Activated CD4-positive, alpha-beta T cell treated with anti-CD3 and anti-CD28 coated beads, Interleukin-2, amount 10 ng/mL, durations not matched to agents 7 days and 5 days (primary cell): ENCODE measurements around the gene MYBBP1A. TPM values are rescaled to one million over a fixed set of nuclear protein-coding genes. Genes with fewer than 3 reads are reported as not detected.

Experiments used
- CTCF ChIA-PET: fragments of 350-600 bp; sonication (Branson Sonifier 250); formaldehyde crosslinking; loops from one replicate; lab custom pipeline; 2021; ENCODE audit warnings: antibody characterized with exemption; lab: Charles Lee
- POLR2A ChIA-PET: fragments of 350-600 bp; sonication (Branson Sonifier 250); formaldehyde crosslinking; loops from one replicate; lab custom pipeline; 2021; ENCODE audit warnings: antibody characterized with exemption; lab: Charles Lee
- DNase-seq: peaks from one replicate; pipeline ENCODE4 v3.0.0-alpha.2; 2020
- H3K27ac Mint-ChIP-seq: one replicate; pipeline ENCODE4 v1.8.0; 2021; ENCODE audit warnings: mild to moderate bottlenecking, moderate library complexity, mixed read lengths
- H3K27me3 Mint-ChIP-seq: one replicate; pipeline ENCODE4 v1.8.0; 2021; ENCODE audit warnings: mixed read lengths
- H3K36me3 Mint-ChIP-seq: one replicate; pipeline ENCODE4 v1.8.0; 2021; ENCODE audit warnings: low read depth, mixed read lengths
- H3K4me1 Mint-ChIP-seq: one replicate; pipeline ENCODE4 v1.8.0; 2021; ENCODE audit warnings: mixed read lengths
- H3K4me3 Mint-ChIP-seq: one replicate; pipeline ENCODE4 v1.8.0; 2021; ENCODE audit warnings: mild to moderate bottlenecking, moderate library complexity, mixed read lengths
- H3K9me3 Mint-ChIP-seq: one replicate; pipeline ENCODE4 v1.8.0; 2021; ENCODE audit warnings: mixed read lengths
- total RNA-seq, 2 experiments: library from RNA; stranded (reverse); gene quantifications; one replicate each; pipeline ENCODE4 v1.2.3, GENCODE V29; 2021

Gene MYBBP1A
- total RNA-seq, 2 experiments from 2014 or later: 58.0 to 59.0 TPM

DNA sequence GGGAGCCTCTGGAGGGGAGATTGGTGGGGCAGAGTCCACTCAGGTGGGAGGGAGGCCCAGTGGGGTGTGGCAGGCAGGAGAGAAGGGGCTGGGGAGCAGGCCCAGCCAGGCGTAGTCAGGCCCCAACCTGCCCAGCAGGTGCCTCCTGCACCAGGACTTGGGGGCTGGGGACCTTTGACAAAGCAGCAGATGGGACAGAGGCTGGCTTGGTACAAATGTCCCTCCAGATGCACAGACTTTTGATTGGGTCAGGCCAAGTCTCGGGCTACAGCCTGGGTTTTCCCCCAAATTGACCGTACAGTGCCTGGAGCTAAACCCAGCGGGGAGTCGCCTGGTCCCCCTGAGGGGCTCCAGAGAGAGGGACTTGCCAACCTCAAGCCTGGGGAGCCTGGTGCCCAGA lies 4.8 kb upstream of the MYBBP1A start:
- Mint-ChIP-seq H3K9me3 (no peaks in the 10 kb centered on the region), H3K27me3 (no peaks in the 10 kb centered on the region), H3K4me3 (no peak overlapping the region), H3K36me3 (peaks cover 2% of the 10 kb centered on the region), H3K4me1 (peaks cover 42% of the 10 kb centered on the region), H3K27ac (no peak overlapping the region)
- POLR2A ChIA-PET: no interaction called here
- CTCF ChIA-PET: interaction anchor here (0.6 to 2.3 kb wide), 4 partner anchors 10 to 339 kb away, joined by 3 to 5 read pairs (median 3); no protein-coding TSS in a partner anchor
- DNase-seq: no peak

DNA sequence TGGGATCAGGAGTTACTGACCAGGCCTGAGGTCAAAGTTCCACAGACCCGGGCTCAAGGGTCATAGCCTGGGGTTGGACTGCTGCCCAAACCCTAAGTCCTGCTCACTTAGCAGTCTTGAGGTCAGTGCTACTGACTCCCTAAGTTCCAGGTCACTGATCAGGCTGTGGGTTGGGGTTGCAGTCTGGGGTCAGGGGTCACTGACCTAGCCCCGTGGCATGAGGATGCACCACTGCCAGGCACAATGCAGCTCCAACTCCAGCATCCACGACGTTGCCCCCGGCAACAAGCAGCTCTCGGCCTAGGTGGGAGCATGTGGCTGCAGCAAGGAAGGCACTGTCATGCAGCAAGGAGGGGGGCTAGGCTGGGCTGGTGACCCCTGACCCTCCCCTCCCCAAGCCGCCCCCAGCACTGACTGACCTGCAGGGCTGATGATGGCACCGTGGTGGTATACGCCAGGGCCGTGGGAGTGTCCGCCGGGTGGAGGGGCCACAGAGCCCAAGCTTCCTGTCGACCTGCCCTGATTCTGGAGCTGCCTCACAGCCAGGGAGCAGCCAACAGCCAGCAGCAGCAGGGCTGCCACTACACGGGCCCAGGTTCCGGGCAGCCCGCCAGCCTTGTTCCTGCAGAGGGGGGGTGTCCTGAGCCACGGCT lies 4.1 kb upstream of the MYBBP1A start:
- H3K9me3 Mint-ChIP-seq: no peaks in the 10 kb centered on the region
- H3K27ac Mint-ChIP-seq: no peak overlapping the region
- peaks cover 2% of the 10 kb centered on the region for H3K36me3 Mint-ChIP-seq
- peaks cover 47% of the 10 kb centered on the region for H3K4me1 Mint-ChIP-seq
- CTCF ChIA-PET: interaction anchor here (1.4 to 2.3 kb wide), 2 partner anchors 9 to 10 kb away, joined by 3 to 5 read pairs; no protein-coding TSS in a partner anchor
- H3K4me3 Mint-ChIP-seq: no peak overlapping the region
- H3K27me3 Mint-ChIP-seq: no peaks in the 10 kb centered on the region
- DNase-seq: no peak
- POLR2A ChIA-PET: no interaction called here

DNA sequence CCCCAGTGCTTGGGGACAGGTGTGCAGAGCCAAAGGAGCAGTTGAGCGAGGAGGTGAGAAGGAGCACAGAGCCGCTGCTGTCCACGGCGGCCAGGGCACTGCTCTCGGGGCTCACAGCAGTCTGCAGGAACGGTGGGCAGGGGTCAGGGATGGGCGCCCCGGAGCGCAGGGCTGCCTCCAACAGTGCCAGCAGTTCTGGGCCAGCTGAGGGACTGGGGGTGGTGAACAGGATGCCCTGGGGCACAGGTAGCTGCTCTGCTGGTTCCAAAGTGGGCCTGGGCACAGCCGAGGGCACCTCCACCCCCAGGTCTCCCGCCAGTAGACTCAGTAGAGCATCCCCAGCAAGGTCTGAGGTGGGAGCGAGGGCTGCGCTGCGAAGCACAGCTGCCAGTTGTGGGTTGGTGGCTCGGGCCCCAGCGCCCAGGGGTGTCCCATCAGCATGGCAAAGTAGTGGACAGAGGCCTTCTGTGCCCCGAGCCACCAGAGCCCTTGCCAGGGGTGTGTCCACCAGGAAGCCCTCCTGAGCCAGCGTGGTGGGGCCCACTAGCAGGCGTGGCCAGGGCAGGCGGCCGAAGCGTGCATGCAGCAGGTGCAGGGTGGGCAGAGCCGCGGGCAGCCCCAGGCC lies 3.3 kb upstream of the MYBBP1A start:
- DNase-seq: no peak
- Mint-ChIP-seq H3K4me3 (no peak overlapping the region), H3K9me3 (no peaks in the 10 kb centered on the region), H3K27ac (no peak overlapping the region), H3K4me1 (peaks cover 52% of the 10 kb centered on the region), H3K36me3 (peaks cover 4% of the 10 kb centered on the region), H3K27me3 (no peaks in the 10 kb centered on the region)
- ChIA-PET CTCF (no interaction called here), POLR2A (no interaction called here)

DNA sequence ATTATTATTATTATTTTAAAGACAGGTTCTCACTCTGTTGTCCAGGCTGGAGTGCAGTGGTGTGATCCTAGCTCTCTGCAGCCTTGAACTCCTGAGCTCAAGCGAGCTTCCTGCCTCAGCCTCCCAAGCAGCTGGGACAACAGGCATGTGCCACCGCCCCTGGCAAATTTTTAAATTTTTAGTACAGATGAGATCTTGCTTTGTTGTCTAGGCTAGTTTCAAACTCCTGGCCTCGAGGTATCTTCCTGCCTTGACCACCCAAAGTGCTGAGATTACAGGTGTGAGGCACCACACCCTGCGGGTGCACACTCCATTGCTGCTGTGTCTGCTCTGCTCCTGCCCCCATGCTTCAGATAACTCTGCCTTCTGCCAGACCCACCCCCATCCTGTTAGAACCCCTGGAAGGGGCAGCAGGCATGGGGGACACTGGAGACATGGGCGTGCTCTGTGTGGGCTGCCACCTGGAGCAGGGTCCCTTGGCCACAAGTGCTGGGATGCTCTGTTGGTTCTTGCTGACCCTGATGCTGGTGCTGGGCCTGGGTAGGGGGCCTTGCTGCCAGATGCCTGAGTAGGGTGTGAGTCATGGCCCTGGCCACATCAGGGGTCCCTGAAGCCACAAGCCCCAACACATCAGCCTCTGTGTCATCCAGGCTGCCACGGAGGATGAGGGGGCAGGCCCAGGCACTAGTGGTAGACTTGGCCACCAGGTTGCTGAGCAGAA lies 2.6 kb upstream of the MYBBP1A start:
- H3K36me3 Mint-ChIP-seq: peaks cover 4% of the 10 kb centered on the region
- CTCF ChIA-PET: interaction anchor here (0.9 to 1.5 kb wide), 2 partner anchors 9 to 41 kb away, joined by 3 to 7 read pairs; no protein-coding TSS in a partner anchor
- peaks cover 45% of the 10 kb centered on the region for H3K4me1 Mint-ChIP-seq
- no peaks in the 10 kb centered on the region for H3K9me3 Mint-ChIP-seq
- H3K27ac Mint-ChIP-seq: no peak overlapping the region
- no peak for DNase-seq
- no peaks in the 10 kb centered on the region for H3K27me3 Mint-ChIP-seq
- H3K4me3 Mint-ChIP-seq: no peak overlapping the region
- POLR2A ChIA-PET: interaction anchor here (0.6 to 0.9 kb wide), 2 partner anchors 73 to 414 kb away, joined by 3 read pairs; no protein-coding TSS in a partner anchor

DNA sequence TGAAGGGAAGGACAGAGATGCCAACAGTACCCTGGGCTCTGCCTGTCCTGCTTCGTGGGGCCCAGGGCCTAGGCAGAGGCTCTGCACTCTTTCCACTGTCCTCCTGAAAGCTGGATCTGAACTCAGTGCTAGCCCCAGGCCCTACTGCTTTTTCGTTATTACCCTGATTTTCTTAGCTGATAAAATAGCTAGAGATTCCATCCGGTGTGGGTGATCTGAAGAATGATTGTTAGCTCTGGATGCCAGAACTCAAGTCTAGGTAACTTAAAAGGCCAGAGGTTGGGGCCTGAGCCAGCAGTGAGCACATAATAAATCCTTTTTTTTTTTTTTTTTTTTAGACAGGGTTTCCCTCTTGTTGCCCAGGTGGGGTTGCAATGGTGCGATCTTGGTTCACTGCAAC lies 1.8 kb upstream of the MYBBP1A start:
- no peak for DNase-seq
- Mint-ChIP-seq H3K9me3 (no peaks in the 10 kb centered on the region), H3K4me1 (peaks cover 37% of the 10 kb centered on the region), H3K27me3 (no peaks in the 10 kb centered on the region), H3K4me3 (no peak overlapping the region), H3K36me3 (peaks cover 5% of the 10 kb centered on the region), H3K27ac (no peak overlapping the region)
- CTCF ChIA-PET: interaction anchor here (0.6 to 1.5 kb wide), 3 partner anchors 10 to 97 kb away, joined by 3 to 7 read pairs (median 3); no protein-coding TSS in a partner anchor
- POLR2A ChIA-PET: interaction anchor here (0.6 to 0.9 kb wide), 2 partner anchors 72 to 414 kb away, joined by 3 read pairs; no protein-coding TSS in a partner anchor

DNA sequence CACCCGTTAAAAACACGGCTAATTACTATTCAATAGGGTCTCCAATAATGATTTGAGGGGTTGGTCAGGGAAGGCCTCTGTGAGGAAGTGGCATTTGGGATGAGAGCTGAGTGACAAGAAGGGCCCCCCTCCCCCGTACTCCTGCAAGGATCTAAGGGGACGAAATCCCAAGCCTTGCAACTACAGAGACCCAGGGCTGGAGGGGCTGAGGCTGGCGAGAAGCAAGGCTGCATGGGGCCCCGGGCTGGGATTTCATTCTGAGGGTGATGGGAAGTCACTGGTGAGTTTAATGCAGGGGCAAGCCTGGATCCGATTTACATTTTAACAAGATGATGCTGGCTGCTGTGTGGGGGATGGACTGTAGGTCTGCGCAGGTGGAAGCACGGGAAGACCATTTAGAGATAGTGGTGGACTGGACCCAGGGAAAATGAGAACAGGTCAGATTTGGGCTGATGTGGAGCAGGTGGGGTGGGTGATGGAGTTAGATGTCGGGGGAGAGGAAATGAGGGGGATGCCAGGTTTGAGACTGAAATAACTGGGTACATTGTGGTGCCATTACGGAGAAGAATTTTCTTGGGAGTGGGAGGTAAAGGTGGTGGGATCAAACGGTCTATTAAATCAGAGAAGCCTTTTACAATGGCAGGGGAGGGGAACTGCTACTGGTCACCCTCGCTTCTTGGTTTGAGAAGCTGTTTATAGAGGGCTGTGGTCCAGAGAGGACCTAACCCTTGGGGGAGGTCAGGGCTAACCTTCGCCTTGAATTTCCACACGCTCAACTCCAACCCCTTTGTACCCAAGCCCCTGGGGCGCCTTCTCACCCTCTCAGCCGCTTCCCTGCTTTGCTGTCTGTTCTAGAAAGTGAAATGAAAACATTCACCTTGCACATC lies 932 bp upstream of the MYBBP1A start:
- CTCF ChIA-PET: interaction anchor here (0.6 to 1.5 kb wide), 3 partner anchors 11 to 98 kb away, joined by 3 to 7 read pairs (median 3); no protein-coding TSS in a partner anchor
- peak overlapping the region; percentile 84 for H3K27ac Mint-ChIP-seq
- H3K4me1 Mint-ChIP-seq: peaks cover 29% of the 10 kb centered on the region
- H3K36me3 Mint-ChIP-seq: peaks cover 10% of the 10 kb centered on the region
- DNase-seq: no peak
- H3K4me3 Mint-ChIP-seq: peak overlapping the region; percentile 89
- H3K27me3 Mint-ChIP-seq: no peaks in the 10 kb centered on the region
- H3K9me3 Mint-ChIP-seq: no peaks in the 10 kb centered on the region
- POLR2A ChIA-PET: no interaction called here

DNA sequence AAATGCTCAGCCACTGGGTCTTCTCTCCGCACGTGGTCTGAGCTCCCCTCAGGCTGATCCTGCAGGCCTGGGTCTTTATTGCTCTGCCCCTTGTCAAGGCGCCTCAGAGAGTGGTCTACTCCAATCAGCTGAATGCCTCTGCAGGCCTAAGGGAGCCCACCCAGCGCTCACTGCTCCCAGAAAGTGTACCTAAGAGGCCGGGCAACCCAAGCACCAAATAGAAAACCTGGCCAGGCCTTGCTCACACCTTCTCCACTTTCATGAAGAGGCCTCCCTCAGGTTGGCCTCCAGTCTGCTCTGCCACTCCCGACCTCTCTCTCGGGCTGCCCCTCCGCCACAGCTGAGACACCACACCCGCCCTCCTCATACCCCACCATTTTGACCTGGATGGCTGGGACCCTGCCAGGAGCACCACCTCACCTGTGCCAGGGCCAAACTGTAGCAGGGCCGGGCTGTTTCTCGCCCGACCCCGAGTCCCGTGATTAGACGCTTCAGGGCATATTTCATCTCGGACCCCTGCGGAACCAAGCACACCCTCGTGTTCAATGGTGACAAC lies 665 bp downstream of the MYBBP1A start:
- H3K27me3 Mint-ChIP-seq: no peaks in the 10 kb centered on the region

DNA sequence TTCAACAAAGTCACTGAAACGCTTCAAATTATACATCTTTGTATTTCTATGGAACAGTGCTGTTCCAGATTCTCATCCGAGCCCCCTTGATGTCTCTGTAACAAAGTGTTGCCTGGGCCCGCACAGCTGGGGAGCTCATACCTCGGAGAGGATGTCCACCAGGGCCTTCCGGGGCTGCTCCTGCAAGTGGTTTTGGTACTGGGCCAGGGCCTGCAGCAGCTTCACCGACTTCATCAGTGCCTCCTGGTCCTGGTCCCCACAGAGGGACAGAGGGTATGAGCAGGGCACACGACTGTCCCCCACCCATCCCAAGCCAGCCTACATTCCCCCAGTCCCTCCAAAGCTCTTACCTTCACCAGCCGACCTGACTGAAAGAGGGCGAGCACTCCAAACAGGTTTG lies 1.5 kb downstream of the MYBBP1A start:
- ChIA-PET CTCF (interaction anchor here (0.6 to 2.5 kb wide), 4 partner anchors 11 to 147 kb away, joined by 3 to 10 read pairs (median 4); no protein-coding TSS in a partner anchor), POLR2A (no interaction called here)
- Mint-ChIP-seq H3K27ac (peak overlapping the region; percentile 84), H3K36me3 (peaks cover 20% of the 10 kb centered on the region), H3K27me3 (no peaks in the 10 kb centered on the region), H3K4me3 (peak overlapping the region; percentile 89), H3K4me1 (peaks cover 30% of the 10 kb centered on the region), H3K9me3 (no peaks in the 10 kb centered on the region)
- no peak for DNase-seq

More for the DNA sequence above, 665 bp downstream of the MYBBP1A start:
- Mint-ChIP-seq H3K27ac (peak overlapping the region; percentile 84), H3K4me1 (peaks cover 30% of the 10 kb centered on the region), H3K36me3 (peaks cover 20% of the 10 kb centered on the region), H3K9me3 (no peaks in the 10 kb centered on the region), H3K4me3 (peak overlapping the region; percentile 89)
- ChIA-PET CTCF (interaction anchor here (0.6 to 1.5 kb wide), 2 partner anchors 11 to 216 kb away, joined by 3 to 4 read pairs; no protein-coding TSS in a partner anchor), POLR2A (no interaction called here)
- DNase-seq: no peak

DNA sequence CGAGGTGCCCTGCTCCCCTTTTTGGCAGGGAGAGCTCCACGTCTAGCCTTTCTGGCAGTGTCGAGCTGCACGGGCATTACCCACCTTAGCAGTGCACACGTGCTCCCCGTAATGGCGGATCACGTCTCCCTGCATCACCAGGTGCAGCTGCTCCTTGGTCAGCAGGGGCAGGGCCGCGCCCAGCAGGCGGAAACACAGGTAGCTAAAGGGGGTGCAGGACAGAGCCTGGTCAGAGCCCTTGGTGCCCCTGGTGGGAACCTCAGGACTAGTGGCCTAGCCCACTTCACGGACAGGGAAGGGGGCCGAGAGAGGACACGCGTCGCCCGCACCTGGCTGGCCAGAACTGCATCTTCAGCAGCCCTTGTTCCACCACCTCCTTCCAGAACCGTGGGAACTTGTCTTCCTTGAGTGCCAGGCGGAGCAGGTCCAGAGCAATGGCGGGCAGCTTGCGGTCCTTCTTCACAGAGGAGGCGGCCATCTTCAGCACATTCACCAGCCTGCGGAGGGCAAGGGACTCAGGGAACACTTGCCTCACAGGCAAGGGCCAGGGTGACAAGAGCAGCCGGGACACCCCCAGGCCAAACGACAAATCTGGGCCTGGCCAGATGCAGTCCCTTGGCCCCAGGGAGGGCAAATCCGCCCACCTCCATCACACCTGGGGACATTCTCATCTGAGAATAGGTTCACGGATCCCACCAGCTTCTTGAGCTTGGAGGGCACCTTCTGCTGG lies 3.2 kb downstream of the MYBBP1A start:
- CTCF ChIA-PET: interaction anchor here (1.1 to 2.5 kb wide), 3 partner anchors 11 to 43 kb away, joined by 5 to 10 read pairs (median 5); no protein-coding TSS in a partner anchor
- no peaks in the 10 kb centered on the region for H3K9me3 Mint-ChIP-seq
- no peak for DNase-seq
- peaks cover 24% of the 10 kb centered on the region for H3K36me3 Mint-ChIP-seq
- H3K4me3 Mint-ChIP-seq: no peak overlapping the region
- H3K27ac Mint-ChIP-seq: no peak overlapping the region
- peaks cover 30% of the 10 kb centered on the region for H3K4me1 Mint-ChIP-seq
- no peaks in the 10 kb centered on the region for H3K27me3 Mint-ChIP-seq
- POLR2A ChIA-PET: no interaction called here

DNA sequence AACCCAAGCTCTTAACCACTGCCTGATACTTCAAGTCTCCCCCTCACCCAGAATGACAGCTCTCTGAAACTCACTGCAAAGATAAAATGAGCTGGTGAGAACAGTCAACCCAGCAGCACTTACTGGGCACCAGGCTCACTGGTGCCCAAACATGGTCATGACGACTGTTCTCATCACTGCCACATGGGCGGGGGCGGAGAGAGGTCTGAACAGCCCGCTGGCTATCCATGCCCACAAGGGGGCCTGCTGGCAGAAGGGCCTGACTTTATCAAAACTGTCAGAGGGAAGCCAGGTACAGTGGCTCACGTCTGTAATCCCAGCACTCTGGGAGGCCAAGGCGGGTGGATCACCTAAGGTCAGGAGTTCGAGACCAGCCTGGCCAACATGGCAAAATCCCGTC lies 4.0 kb downstream of the MYBBP1A start:
- H3K27ac Mint-ChIP-seq: no peak overlapping the region
- H3K4me3 Mint-ChIP-seq: no peak overlapping the region
- ChIA-PET POLR2A (no interaction called here), CTCF (interaction anchor here (1.1 to 1.3 kb wide), 2 partner anchors 12 to 42 kb away, joined by 5 read pairs; no protein-coding TSS in a partner anchor)
- no peaks in the 10 kb centered on the region for H3K27me3 Mint-ChIP-seq
- peaks cover 23% of the 10 kb centered on the region for H3K4me1 Mint-ChIP-seq
- H3K36me3 Mint-ChIP-seq: peaks cover 24% of the 10 kb centered on the region
- DNase-seq: no peak
- H3K9me3 Mint-ChIP-seq: no peaks in the 10 kb centered on the region

DNA sequence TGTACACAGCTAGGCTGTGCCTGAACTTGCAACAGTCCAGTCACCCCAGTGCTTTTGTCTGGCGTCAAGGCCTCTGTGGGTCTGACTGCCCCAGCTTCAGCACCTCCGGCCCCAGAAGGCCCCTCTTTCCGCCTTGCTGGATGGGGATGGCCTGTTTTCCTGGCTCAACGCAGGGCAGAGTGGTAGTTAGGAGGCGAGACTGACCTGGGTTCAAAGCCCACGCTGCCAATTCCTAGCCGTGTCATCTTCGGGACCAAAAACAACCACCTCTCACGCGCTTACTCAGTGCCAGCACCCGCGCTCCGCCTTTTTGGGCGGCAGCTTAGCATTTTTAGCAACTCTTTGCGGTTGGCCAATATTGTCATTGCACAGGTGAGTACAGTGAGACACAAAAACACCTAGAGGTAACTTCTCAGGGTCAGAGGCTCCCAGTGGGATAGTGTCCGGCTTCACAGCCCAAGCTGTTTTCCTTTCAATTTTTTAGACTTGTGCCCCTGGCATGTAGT lies 4.6 kb downstream of the MYBBP1A start:
- H3K27me3 Mint-ChIP-seq: no peaks in the 10 kb centered on the region
- peaks cover 18% of the 10 kb centered on the region for H3K4me1 Mint-ChIP-seq
- no peaks in the 10 kb centered on the region for H3K9me3 Mint-ChIP-seq
- no peak overlapping the region for H3K4me3 Mint-ChIP-seq
- ChIA-PET CTCF (interaction anchor here (1.3 kb wide), 1 partner anchor 10 kb away, joined by 3 read pairs; the partner anchor contains the start of gene GGT6), POLR2A (no interaction called here)
- no peak for DNase-seq
- no peak overlapping the region for H3K27ac Mint-ChIP-seq
- H3K36me3 Mint-ChIP-seq: peaks cover 24% of the 10 kb centered on the region
